GOT3 (cell line): ENCODE measurements around the gene SLC35G4.
"Not testable (repeated sequence)": the region's sequence is repeated elsewhere in the genome, so short reads cannot be mapped to it uniquely, and the experiment has no call there.

Source experiments
- DNase-seq: peaks from one replicate; lab custom pipeline; 2025; ENCODE audit warnings: mixed read lengths; lab: John Stamatoyannopoulos, UW

The SLC35G4 gene

DNA sequence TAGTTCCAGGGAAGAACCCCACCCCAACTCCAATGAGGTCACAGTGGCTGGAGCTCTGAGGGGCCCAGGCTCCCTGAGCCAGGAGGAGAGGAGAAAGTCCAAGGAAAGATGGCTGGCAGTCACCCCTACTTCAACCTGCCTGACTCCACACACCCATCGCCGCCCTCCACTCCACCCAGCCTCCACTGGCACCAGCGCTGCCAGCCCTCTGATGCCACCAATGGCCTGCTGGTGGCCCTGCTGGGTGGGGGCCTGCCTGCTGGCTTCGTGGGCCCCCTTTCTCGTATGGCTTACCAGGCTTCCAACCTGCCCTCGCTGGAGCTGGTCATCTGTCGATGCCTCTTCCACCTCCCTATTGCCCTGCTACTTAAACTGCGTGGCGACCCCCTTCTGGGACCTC, at the start of gene SLC35G4:
TSS of gene SLC35G4 (plus strand) at position 109 of the 400 bp plus-strand sequence. CDS start at position 109, 0 bp downstream.
- not testable (repeated sequence) for DNase-seq

DNA sequence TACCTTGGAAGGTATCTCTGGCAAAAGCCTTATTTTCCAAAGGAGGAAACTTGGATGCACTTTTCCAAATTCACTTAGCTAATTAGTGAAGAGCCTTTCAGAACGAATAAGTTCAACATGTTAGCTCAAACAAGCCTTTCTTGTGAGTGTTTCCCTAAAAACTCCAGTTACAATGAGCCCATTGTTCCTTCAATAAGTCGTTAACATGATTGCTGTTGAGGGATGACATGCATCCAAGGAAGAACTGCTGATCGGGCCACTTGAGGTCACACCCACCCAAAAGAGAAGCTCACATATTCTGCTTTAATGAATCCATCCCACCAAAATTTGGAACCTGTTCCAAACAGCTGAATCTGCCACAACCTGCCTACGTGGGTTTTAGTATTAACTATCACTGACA, 48.1 kb upstream of the SLC35G4 start:
- no peak for DNase-seq

DNA sequence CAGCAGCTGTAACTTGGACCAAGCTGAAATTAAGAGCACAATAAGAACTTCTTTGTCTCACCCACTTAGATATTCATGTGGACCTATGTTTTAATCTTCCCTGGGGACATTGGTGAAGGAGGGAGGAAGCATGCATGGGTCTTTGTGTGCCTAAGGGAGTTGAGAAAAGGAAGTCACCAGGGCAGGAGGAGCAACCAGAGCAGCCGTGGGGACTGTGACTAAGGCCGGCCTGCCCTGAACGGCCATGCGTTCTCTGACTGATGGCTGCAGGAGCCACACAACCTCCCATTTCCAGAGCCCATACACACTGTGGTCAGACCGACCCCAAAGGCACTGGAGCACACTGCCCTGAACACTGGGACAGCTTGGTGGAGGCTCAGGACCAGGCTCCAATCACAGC, 43.7 kb upstream of the SLC35G4 start:
- no peak for DNase-seq

DNA sequence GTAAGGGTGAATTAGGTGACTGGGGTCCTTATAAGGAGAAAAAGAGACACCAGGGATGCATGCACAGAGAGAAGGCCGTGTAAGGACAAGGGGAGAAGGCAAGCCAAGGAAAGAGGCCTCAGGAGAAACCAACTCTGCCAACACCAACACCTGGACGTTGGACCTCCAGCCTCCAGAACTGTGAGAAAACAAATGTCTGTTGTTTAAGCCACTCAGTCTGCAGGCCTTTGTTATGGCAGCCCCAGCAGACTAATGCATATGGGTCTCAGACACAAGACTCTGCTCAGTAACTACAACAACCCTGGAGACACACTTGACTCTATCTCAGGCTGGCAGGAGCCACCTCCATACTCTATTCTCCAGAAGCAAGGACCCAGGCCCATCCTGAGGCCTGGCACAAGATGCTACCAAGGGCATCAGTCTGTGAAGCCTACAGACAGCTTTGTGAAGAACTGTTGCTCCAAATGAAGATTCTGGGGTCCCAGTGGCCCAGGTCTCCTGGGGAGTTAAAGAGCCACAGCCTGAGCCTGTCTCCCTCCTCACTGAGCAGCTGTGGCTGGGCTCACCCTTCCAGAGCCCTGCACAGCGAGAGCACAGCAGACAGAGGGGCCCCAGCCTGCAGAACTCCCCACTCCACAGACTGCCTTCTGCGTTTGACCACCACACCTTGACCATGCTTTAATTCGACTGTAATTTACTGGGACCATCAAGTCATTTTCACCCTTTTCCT, 43.0 kb upstream of the SLC35G4 start:
- no peak for DNase-seq

DNA sequence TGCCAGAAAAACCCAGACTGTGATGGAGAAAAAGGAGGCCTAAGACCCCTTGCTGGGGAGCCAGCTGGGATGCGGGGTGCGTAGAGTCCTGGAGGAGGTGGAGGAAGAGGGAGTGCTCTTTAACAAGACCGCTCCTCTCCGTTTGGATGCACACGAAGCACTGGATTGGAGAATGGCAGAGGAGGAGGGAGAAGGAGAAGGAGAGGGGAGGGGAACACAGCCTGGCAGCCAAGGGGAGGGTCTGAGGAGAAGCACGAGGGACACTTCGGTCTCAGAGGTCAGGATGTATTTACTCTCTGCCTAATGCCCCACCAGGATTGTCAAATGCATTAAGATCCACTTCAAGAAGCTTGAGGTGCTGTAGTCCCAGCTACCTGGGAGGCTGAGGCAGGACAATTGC, 42.0 kb upstream of the SLC35G4 start:
- DNase-seq = no peak

DNA sequence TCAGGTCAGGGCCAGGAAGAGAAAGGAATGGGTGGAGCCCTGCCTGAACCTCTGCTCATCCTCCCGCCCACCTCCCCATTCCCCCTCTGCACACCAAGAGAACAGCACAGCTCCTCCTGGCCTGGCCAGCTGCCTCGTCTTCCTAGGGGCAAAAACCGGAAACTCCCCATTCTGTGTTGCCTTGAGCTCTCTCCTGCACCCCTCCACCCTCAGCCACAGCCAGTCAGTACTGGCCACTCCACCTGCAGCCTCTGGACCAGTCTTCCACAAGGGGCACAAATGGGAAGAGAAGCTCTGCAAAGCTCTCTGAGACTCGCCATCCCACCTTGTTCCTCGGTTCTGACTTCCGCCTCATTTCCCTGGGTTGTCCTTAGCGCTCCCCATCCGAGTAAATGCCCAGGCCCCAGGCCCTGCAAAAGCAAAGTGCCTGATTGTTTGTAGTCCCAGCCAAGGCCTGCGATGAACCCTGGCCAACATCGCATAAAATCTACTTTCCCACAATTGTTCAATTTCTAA, 39.3 kb upstream of the SLC35G4 start:
- no peak for DNase-seq

DNA sequence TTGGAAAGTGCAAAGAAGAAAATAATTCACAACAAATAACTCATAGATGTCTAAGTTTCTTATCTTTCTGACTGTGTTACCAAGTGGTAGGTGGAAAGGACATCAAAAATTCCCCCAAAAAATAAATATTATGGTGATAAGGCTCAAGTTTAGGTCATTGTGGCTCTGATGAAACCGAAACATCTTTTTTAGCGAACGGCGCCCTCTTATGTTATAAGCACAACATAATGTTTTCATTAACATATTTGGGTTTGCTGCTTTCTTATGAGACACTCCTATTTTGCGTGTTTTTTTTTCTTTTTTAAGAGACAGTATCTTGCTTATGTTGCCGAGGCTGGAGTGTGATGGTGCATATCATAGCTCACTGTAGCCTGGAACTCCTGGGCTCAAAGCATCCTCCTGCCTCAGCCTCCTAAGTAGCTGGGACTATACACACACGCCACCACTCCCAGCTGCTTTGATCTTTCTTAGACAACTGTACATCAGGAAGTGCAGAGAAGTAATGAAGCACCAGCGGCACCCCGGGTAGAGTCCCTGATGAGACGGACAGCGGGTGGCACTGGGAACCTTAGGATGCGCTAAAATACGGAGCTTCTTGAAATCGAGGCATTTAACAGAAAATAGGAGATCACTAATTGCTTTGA, 38.5 kb upstream of the SLC35G4 start:
- DNase-seq = no peak

DNA sequence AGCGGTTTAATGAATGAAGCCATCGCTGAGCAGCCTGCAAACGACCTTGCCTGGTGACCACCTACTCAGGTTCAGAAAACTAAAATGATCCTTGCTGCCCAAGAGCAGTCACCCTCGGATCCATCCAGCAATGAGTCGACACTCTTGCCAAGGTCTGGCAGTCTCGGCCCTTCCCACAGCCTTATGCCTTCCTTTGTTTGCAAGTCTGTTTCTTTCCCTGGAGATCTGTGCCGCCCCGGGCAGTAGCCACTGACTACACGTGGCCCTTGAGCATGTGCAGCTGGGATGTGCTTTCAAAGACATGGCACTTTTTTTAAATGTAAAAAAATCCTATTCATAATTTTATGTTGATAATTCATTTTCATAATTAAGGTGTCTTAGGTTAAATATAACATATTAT, 37.2 kb upstream of the SLC35G4 start:
- DNase-seq = no peak

DNA sequence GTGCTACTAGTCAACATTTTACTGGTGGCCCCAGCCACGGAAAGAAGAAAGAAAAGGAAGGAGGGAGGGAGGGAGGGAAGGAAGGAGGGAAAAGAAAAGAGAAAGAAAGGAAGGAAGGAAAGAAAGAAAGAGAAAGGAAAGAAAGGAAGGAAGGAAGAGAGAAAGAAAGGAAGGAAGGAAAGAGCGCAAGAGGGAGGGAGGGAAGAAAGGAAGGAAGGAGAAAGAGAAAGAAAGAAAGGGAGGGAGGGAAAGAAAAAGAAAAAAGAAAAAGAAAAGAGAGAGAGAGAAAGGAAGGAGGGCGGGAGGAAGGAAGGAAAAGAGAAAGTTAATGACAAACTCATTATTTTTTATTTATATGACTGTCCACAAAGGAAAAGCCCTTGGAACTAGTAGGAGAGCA, 34.9 kb upstream of the SLC35G4 start:
- DNase-seq = no peak

DNA sequence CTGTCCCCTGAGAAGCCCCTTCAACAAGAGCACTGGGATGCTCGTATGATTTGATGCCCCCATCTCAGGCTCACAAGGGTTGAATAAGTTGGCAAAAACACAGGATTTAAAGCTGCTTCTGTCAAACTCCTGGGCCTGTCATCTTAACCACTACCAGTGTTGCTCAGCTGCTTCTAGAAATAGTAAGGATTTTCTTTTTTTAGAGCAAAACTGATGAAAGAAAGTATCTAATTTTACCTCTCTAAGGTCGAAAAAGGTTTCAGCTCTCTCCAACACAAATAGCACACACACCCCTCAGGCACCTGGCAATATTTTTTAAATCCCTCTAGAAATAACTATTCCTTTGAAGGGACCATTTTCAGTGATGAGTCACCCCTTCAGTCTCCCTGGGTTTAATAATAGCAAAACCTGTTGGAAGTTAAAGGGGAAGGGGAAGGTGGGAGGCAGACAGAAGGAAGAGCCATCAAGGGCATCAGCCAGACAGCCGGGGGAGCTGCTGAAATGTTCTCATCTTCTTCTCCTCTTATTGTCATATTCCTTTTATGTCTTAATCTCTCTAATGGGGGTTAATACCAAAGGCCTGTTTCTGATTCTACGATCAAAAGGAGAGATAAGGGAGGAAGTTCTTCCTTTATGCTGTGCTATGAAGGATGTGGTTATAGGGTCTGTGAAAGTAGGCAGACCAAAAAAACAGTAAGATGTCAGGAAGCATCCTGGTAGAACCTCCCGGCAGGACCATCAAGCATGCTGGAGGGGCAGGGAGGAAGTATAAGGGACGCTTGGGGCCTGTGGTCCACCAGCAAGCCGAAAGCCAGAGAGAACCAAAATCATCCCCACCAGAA, 31.9 kb upstream of the SLC35G4 start:
- no peak for DNase-seq

DNA sequence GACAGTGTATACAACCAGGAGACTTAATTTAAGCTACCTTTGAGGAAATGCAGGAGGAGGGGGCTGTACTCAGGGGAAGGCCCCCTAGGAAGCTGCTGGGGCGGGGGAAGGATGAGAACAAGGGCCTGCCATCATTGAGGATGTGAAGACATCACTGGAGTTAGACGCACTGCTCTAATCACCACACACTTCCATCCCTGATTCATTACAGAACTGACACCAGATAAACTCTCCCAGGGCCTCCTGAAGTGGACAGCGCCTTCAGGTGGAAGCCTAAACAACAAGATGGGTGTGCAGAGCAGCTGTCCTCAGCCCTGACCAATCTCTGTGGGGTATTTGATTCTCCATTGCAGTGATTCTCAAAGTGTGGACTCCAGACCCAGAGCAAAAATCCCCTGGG, 30.6 kb upstream of the SLC35G4 start:
- DNase-seq = no peak

DNA sequence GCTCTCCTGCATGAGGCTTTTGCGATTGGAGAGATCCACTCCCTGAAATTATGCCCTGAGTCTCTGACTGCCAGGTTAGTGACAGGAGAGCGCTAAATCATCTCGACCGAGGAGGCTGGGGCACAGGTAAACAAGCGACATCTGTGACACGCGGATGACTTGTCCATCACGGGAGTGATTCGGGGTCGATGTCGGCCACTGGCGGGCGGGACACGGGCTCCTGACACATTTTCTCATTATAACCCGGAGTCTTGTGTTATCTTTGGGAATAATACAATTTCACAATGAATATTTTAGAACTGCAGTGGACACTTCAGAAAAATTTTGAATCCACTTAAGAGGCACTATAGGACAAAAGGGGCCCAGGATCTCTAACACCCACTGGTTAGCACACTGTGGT, 29.5 kb upstream of the SLC35G4 start:
- no peak for DNase-seq

DNA sequence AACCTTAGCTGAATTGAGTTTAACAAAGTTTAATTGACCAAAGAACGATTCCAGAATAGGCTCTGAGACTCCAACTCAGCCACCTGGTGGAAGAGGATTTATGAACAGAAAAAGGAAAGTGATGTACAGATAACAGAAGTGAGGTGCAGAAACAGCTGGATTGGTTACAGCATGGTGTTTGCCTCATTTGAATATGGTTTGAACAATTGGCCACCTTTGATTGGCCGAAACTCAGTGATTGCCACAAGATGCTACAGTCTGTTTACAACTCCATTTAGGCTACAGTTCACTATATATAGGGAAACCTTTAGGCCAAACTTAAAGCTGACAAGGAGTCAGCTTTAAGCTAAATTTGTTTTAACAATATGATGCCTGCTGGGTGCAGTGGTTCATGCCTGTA, 28.1 kb upstream of the SLC35G4 start:
- DNase-seq = no peak

DNA sequence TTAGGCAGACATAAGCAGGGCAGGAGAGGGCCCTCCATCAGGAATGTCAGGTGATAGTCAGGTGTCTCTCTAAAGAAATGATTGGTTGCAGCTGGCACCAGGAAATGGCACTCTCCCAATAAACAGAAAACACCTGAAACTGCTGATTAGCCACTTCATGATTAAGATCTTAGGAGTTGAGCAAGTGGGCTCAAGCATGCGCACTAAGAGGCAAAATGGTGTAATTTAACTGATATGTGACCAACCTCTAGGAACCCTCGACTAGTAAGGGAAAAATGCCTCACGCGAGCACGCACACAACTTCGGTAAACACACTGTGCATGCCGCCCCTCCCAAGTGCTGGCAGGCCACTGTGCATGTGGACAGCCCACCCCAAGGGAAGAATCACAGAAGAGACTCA, 23.8 kb upstream of the SLC35G4 start:
- no peak for DNase-seq

DNA sequence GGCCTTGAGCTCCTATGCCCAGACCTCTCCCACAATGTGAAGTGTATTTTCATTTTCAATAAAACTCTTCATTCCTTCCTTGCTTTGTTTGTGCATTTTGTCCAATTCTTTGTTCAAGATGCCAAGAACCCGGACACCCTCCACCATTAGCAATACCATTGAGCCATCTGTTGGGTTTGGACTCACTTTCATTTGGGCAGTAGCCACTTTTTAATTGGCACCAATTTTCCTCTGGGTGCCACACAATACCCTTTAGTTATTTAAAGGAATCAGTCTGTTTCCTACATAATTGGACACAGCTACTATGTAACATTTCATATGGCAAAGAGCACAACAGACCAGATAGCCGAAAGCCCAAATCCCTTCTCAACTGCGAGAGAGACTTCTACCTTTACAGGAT, 22.5 kb upstream of the SLC35G4 start:
- DNase-seq = no peak

DNA sequence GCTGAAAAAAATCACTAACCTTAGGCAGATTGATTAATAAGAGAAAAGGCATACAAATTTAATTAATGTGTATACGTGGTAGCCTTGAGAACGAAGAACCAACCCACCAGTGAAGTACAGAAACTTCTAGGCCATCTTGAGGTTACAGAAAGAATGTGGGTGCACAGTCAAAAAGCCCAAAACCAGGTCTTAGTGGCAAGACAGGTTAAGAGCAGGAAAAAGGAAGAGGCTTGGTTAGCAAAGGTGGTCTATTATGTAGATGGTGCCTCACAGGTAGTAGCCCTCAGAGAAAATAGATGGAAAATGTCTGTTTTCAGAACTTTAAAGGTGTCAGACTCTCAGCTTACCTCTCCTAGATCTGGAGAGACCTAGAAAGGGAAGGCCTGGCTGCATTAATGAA, 22.0 kb upstream of the SLC35G4 start:
- no peak for DNase-seq

DNA sequence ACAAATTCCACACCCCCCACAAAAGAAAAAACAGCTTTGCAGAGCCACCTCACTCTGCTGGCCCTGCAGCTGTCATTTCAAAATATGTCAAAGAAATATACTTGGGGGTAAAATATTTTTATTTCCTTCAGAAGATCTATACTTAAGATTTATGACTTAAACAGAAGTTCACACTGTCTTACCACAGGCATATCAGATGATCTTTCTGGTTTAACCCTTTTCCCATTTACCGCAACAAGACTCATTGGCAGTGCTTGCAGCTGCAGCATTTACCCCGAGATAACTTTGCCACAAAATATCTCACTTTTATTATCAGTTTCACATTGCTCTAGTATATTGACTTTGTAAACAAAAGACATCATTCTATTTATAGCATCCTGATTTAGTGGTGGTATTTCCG, 21.6 kb upstream of the SLC35G4 start:
- DNase-seq = no peak

DNA sequence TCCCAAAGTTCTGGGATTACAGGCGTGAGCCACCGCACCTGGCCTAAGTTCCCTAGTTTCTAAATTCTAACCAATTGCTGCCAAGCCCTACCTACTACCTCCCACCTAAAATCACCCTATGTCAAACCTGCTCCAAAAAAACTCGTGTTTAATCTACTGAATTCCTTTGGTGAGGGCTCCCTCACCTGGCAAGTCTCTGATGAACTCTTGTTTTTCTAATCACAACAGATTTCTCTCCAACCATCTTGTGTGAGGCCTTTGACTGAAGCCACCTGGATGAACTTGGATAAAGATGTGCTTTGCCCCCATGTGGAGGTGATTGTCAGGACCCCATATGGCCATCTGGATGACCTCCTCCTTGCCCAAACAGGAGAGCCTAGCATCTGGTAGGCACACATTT, 17.4 kb upstream of the SLC35G4 start:
- DNase-seq = no peak

DNA sequence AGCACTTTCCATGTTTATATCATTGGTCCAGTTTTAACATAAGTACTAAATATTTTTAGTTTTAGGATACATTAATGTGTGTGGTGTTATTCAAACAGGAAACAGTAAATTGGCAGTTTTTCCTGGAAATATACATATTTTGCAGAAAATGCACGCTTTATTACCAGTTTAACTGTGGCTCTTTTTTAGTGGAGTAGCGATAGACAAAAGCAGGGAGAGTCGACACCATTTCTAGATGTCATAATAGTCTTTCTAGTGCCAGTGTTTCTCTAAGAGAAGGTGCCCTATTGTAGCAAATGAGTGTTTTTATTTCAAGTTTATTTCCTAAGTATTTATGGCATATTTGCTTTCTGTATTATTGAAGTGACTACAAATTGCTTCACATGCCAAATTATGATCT, 9.1 kb upstream of the SLC35G4 start:
- no peak for DNase-seq

DNA sequence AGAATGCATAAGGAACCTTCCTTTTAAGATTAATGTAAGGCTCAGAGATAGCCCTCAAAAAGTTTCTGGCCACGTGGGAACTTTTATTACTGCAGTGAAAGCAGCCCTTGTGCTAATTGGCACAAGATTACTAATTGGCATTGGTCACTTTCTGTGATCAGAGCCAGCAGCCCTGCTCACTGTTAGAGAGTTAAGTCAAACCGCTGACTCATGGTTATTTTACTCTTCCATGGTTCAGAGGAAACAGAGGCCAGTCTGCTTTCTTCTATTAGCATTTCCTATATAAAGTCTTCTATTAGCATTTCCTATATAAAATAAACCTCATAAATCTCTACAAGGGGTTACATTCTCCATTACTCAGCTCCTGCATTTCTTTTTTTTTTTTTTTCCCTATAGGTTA, 1.5 kb upstream of the SLC35G4 start:
- DNase-seq = no peak

DNA sequence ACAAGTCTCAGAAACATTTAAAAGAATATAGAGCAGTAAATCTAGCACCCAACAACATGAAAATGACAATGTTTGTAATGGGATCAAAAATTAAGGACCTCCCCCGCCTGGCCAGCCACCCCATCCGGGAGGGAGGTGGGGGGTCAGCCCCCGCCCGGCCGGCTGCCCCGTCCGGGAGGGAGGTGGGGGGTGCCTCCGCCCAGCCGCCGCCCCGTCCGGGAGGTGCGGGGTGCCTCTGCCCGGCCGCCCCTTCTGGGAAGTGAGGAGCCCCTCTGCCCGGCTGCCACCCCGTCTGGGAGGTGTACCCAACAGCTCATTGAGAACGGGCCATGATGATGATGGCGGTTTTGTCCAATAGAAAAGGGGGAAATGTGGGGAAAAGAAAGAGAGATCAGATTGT, 778 bp upstream of the SLC35G4 start:
- DNase-seq = not testable (repeated sequence)

DNA sequence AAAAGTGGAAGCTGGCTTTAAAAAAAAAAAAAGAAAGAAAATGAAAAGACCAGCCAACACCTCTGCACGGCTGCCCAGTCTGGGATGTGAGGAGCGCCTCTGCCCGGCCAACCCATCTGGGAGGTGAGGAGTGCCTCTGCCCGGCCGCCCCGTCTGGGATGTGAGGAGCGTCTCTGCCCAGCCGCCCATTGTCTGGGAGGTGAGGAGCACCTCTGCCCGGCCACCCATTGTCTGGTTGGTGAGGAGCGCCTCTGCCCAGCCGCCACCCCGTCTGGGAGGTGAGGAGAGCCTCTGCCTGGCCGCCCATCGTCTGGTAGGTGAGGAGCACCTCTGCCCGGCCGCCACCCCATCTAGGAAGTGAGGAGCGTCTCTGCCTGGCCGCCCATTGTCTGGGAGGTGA, 3.7 kb downstream of the SLC35G4 start:
- DNase-seq = not testable (repeated sequence)

DNA sequence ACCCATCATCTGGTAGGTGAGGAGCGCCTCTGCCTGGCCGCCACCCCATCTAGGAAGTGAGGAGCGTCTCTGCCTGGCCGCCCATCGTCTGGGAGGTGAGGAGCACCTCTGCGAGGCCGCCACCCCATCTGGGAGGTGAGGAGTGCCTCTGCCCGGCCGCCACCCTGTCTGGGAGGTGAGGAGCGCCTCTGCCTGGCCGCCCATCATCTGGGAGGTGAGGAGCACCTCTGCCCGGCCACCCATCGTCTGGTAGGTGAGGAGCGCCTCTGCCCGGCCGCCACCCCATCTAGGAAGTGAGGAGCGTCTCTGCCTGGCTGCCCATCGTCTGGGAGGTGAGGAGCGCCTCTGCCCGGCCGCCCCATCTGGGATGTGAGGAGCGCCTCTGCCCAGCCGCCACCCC, 4.2 kb downstream of the SLC35G4 start:
- DNase-seq = not testable (repeated sequence)
